Body of pancreas (tissue), 4 donors: ENCODE results near the gene CTNNA2.

ENCODE experiments used
- POLR2A ChIP-seq, 3 donors: fragments of 450-650 bp; IDR thresholded peaks; one replicate each; pipeline ENCODE4 v1.6.1; 2016; ENCODE audit warnings: antibody characterized with exemption in 3 of 3, mild to moderate bottlenecking in 2 of 3
- TF ChIP-seq, protein P1 (sequence below), 7 experiments: fragments of 450-650 bp in 4 of 7; fragments of 200-600 bp in 3 of 7; sonication (generic) in 3 of 7; IDR thresholded peaks; one replicate each; pipeline ENCODE4 v1.5.1; 2016 to 2019; ENCODE audit warnings: antibody characterized with exemption in 7 of 7

DNA sequence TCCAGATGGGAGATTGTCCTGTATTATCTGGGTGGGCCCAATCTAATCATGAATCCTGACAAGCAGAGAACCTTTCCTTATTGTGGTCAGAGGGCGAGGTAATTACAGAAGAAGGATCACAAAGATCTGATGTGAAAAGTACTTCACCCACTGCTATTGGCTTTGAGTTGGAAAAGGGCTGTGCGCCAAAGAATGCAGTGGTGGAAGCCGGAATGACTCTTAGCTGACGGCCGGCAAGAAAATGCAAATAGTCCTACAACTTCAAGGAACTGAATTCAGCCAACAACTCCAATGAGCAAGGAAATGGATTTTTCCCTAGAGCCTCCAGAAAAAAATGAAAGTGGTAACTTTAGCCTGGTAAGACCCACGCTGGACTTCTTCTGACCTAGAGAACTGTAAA, 67.3 kb downstream of the CTNNA2 start:
- TF ChIP-seq, protein P1, sequence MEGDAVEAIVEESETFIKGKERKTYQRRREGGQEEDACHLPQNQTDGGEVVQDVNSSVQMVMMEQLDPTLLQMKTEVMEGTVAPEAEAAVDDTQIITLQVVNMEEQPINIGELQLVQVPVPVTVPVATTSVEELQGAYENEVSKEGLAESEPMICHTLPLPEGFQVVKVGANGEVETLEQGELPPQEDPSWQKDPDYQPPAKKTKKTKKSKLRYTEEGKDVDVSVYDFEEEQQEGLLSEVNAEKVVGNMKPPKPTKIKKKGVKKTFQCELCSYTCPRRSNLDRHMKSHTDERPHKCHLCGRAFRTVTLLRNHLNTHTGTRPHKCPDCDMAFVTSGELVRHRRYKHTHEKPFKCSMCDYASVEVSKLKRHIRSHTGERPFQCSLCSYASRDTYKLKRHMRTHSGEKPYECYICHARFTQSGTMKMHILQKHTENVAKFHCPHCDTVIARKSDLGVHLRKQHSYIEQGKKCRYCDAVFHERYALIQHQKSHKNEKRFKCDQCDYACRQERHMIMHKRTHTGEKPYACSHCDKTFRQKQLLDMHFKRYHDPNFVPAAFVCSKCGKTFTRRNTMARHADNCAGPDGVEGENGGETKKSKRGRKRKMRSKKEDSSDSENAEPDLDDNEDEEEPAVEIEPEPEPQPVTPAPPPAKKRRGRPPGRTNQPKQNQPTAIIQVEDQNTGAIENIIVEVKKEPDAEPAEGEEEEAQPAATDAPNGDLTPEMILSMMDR (IDR thresholded peaks at IDR 0.05) = no peak
- no peak for TF ChIP-seq POLR2A (IDR thresholded peaks at IDR 0.05)
